GM12892 (cell line): ENCODE results near the gene RNF213.

Experiments
- DNase-seq: peaks from one replicate; pipeline ENCODE4 v3.0.0; 2011; ENCODE audit not compliant: insufficient read length
- FAIRE-seq: peaks from 2 replicates; lab custom pipeline; 2011; peaks lifted over from hg19 to GRCh38; lab: Jason Lieb, UNC
- POLR2A ChIP-seq: IDR thresholded peaks from 2 replicates; pipeline ENCODE4 v1.6.1; 2011; ENCODE audit warnings: low read depth, low read length, control low read depth
- POLR2AphosphoS5 ChIP-seq: IDR thresholded peaks from 2 replicates; pipeline ENCODE4 v1.6.1; 2011; ENCODE audit warnings: low read depth, low read length, control low read depth
- TAF1 ChIP-seq: IDR thresholded peaks from 2 replicates; pipeline ENCODE4 v1.6.1; 2011; ENCODE audit warnings: low read depth, mild to moderate bottlenecking, control low read depth, low read length, borderline replicate concordance

Gene RNF213

DNA sequence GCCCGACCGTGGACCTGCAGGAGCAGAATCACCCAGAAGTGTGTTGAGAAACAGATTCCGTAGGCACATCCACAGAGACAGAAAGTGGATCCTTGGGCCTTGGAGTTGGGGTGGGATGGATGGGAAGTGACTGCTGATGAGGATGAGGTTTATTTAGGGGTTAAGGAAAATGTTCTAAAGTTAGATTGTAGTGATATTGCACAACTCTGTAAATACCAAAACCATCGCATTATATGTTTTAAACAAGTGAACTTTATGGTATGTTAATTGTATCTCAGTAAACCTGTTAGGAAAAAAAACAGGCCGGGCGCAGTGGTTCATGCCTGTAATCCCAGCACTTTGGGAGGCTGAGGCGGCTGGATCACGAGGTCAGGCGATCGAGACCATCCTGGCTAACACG is 157.9 kb downstream of the RNF213 start:
- FAIRE-seq: no peak
- no peak for DNase-seq
- TF ChIP-seq POLR2A (no peak), TAF1 (no peak), POLR2AphosphoS5 (no peak)

- DNase-seq (no peak), FAIRE-seq (no peak)
- no peak for TF ChIP-seq TAF1
- TF ChIP-seq POLR2A: no peak
- no peak for TF ChIP-seq POLR2AphosphoS5
Observed at GRCh38 chr17:80419255-80419654, 158.6 kb downstream of the RNF213 start.

GRCh38 chr17:80421381-80422090 is 160.9 kb downstream of the RNF213 start:
- TF ChIP-seq POLR2AphosphoS5 (no peak), POLR2A (no peak), TAF1 (no peak)
- no peak for FAIRE-seq
- peak; percentile 6 for DNase-seq

DNA sequence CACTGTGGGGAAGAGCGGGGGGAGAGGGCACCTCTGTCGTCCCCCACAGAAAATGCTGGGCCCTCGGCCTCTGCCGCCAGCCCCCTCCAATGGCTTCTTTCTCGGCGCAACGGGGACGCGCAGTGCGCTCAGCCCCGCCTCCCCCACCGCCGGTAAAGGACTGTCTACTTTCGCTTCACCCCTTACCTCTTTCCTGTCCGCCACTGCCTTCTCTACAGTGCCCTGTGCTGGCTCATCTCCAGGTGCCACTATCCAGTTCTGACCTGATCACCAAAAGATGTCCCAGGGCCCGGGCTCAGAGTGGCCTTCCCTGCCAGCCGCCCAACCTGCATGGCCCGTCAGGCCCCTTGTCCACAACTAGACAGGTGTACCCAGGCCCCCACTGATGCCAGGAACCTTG is 161.6 kb downstream of the RNF213 start:
- FAIRE-seq (no peak), DNase-seq (peak; percentile 15)
- TF ChIP-seq TAF1 (no peak), POLR2A (no peak), POLR2AphosphoS5 (no peak)

DNA sequence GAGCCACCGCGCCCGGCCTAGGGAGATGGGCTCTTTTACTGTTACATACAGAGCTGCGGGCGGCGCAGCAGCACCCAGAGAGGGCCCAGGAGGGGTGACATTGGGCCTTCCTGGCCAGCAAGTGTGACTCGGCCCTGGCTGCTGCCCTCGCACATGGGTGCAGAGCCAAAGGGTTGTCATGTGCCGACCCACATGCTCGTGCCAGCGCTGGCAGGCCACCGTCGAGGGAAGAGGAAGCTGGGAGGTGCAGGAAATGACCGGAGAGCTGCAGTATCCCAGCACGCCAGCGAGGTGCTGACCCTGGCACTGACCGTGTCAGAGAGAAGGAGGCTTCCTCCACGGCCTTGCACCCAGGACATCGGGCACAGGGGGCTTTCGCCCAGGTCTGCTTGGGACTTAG is 162.3 kb downstream of the RNF213 start:
- peak; percentile 14 for DNase-seq
- FAIRE-seq: no peak
- no peak for TF ChIP-seq POLR2A
- TF ChIP-seq POLR2AphosphoS5: no peak

DNA sequence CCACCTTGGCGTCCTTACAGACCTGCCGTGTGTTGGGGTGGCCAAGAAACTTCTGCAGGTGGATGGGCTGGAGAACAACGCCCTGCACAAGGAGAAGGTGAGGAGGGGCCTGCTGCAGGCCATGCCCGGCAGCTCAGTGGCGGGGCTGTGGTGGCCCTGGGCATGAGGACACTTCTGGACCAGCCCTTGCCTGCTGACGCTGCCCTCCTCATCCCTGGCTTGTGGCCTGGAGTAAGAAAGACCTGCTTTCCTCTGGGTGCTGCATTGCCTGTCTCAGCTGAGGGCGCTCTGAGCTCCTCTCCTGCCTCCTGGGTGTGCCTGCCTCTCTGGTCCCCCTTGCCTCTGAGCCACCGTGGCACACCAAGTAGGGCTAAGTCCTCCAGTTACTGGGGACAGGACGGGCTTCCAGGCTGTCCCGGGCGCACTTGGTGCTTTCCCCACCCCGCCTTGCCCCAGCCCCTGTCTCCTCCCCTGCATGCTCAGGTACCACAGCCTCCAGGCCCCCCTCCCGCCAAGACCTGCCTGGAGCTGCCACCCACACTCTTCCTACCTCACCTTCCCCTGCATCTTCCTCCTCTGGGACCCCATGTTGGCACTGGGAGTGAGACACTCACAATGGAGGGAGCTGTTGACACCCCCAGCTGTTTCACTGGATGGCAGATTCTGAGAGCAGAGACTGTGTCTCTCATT is 163.0 kb downstream of the RNF213 start:
- DNase-seq (peak; percentile 21), FAIRE-seq (no peak)
- no peak for TF ChIP-seq POLR2AphosphoS5

DNA sequence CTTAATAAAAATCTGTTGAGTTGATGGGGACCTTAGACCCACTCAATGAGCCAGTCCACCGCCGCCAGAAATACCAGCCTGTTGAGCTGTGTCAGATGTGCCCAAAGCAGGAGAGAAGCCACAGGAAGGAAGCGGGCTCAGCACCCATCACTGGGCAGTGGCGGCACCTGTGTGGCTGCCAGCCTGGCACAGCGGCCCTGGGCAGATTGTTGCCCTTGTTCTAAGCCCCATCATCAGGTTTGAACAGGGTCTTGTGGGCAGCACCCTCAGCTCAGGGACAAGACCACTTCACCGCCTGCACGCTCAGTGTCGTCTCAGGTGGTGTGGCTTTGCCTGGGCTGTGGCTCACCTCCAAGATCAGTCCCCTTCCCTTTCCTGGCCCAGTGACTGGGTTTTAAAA is 163.6 kb downstream of the RNF213 start:
- FAIRE-seq (no peak), DNase-seq (peak; percentile 11)
- TF ChIP-seq POLR2AphosphoS5: no peak
- TF ChIP-seq POLR2A: no peak
- TF ChIP-seq TAF1: no peak

DNA sequence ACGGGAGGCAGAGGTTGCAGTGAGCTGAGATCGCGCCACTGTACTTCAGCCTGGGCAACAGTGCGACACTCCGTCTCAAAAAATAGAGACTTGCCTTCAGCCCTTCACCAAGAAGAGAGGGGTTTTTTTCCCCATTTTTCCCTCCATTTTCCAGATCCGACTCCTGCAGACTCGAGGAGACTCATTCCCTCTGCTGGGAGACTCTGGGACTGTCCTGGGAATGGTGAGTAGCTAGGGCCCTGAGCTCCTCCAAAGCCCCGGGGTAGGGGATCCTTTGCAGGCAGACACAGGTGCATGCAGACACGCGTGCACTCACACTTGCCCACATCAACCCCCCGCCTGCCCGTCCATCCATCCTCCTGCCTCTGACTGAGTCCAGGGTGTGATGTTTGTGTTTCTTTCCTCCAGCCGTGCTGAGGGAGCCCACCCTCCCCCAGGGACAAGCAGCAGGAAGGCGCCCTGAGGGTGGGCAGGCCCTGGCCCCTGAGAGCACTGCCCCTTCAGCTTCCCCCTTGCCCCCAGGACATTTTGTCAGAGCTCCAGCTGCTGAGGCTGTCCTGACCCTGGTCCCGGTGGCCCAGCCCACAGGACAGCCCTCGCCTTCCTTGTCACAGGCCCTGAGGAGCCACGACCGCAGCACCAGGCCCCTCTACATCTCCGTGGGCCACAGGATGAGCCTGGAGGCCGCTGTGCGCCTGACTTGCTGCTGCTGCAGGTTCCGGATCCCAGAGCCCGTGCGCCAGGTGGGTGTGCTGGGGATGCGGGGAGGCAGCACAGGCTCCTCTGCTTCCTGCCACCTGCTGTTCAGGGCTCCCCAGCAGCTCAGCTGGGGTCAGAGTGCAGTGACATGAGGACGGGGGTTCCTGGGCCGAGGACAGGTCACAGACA is 164.5 kb downstream of the RNF213 start:
- FAIRE-seq (no peak), DNase-seq (peak; percentile 27)
- TF ChIP-seq TAF1: no peak
- TF ChIP-seq POLR2A: no peak
- no peak for TF ChIP-seq POLR2AphosphoS5

GRCh38 chr17:80425835-80426426 is 165.3 kb downstream of the RNF213 start:
- no peak for TF ChIP-seq POLR2AphosphoS5
- no peak for TF ChIP-seq TAF1
- TF ChIP-seq POLR2A: no peak

DNA sequence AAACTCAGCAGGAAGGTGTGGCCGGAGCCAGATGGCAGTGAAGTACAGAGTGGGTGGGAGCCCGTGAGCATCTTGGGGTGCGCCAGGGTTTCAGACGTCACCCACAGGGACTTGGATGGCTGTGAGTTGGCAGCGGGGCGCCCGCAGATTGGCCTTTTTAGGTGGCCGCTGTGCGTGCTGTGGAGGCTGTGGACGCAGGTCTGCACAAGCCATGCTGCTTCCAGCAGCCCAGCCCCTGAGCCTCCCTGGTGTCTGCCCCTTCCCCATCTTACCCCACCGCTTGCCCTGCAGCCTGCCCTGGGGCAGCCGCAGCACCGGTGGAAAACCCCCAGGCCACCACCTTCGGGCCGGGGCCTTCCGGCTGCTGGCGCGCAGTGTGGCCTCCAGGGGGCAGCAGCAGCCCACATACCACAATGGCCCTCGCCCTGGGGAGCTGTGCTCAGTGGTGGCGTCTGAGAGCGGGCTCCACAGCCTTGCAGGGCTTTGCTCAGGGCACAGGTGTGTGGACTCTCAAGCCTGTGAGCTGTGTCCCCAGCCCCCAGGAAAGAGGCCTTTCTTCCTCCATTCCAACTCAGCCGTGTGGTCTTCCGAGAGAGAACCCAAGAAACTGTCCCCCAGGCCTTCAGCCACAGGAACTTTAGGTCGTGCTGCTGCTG is 166.1 kb downstream of the RNF213 start:
- peak; percentile 98 for FAIRE-seq
- peak; percentile 98 for DNase-seq
- TF ChIP-seq TAF1 (no peak), POLR2AphosphoS5 (no peak), POLR2A (no peak)

More at GRCh38 chr17:80425835-80426426, 165.3 kb downstream of the RNF213 start:
- no peak for FAIRE-seq
- DNase-seq: no peak
